Lower lobe of right lung (tissue), 2 donors: Measurements from ENCODE around the gene PRRC1. TPM values are rescaled to one million over a fixed set of nuclear protein-coding genes. Genes with fewer than 3 reads are reported as not detected.
A peak's percentile ranks its signal among the peaks of the same experiment; 100 is the strongest.

Source experiments
- ATAC-seq, 2 donors: fragments of 200-7000 bp; cut with Tn5 transposase; one replicate each; pipeline ENCODE4 v1.9.1; 2020 to 2022; ENCODE audit warnings: mild to moderate bottlenecking in 2 of 2, moderate library complexity in 2 of 2
- DNase-seq: peaks from one replicate; pipeline ENCODE4 v3.0.0-alpha.2; 2020
- H3K27ac ChIP-seq: fragments of 200-600 bp; one replicate; pipeline ENCODE4 v1.8.0; 2022
- H3K27me3 ChIP-seq: fragments of 200-600 bp; one replicate; pipeline ENCODE4 v1.8.0; 2022; ENCODE audit warnings: low read depth
- H3K36me3 ChIP-seq: fragments of 200-600 bp; one replicate; pipeline ENCODE4 v1.8.0; 2022; ENCODE audit warnings: mild to moderate bottlenecking
- H3K4me1 ChIP-seq: fragments of 200-600 bp; one replicate; pipeline ENCODE4 v1.8.0; 2022
- H3K4me3 ChIP-seq: fragments of 200-600 bp; one replicate; pipeline ENCODE4 v1.8.0; 2022; ENCODE audit warnings: mild to moderate bottlenecking
- H3K9me3 ChIP-seq: fragments of 200-600 bp; one replicate; pipeline ENCODE4 v1.8.0; 2022
- CTCF ChIP-seq: fragments of 200-600 bp; IDR thresholded peaks from one replicate; pipeline ENCODE4 v1.8.0; 2022; ENCODE audit warnings: antibody characterized with exemption, mild to moderate bottlenecking
- intact Hi-C: fragments of 100-400 bp; cut with DNase I; formaldehyde crosslinking; loops from one replicate; pipeline ENCODE4 v1.11.0; 2022
- total RNA-seq: library from RNA; stranded (reverse); fragmentation: NEBNext Ultra II Directional; extraction: Animal tissue kit (Norgen Biotek cat#: 25700); gene quantifications from one replicate; pipeline ENCODE4 v1.2.1, GENCODE V29; 2021
- donor health status: DM: no; HTN: yes; CAD: no; lungs with severe emphysema.

Gene PRRC1
- total RNA-seq, 1 donor from 2014 or later: 49.7 TPM

- H3K27ac ChIP-seq: no peak overlapping the region
- H3K9me3 ChIP-seq: no peaks in the 10 kb centered on the region
- DNase-seq (no peak), ATAC-seq (peak in 1 of 2 donors; percentile 48)
- H3K4me1 ChIP-seq: peaks cover 4% of the 10 kb centered on the region
- no peak for TF ChIP-seq CTCF
- intact Hi-C loops: no loop called here
- H3K27me3 ChIP-seq: no peaks in the 10 kb centered on the region
- H3K36me3 ChIP-seq: no peaks in the 10 kb centered on the region
- no peak overlapping the region for H3K4me3 ChIP-seq
These were observed 69.9 kb downstream of the PRRC1 start for GRCh38 chr5:127587246-127587917.

- Histone ChIP-seq H3K9me3 (no peaks in the 10 kb centered on the region), H3K36me3 (no peaks in the 10 kb centered on the region), H3K4me3 (no peak overlapping the region), H3K4me1 (peaks cover 4% of the 10 kb centered on the region), H3K27ac (no peak overlapping the region), H3K27me3 (no peaks in the 10 kb centered on the region)
- intact Hi-C loops: no loop called here
- ATAC-seq: no peak
- TF ChIP-seq CTCF: no peak
- DNase-seq: no peak
These were observed 70.9 kb downstream of the PRRC1 start for GRCh38 chr5:127588368-127588767.

DNA sequence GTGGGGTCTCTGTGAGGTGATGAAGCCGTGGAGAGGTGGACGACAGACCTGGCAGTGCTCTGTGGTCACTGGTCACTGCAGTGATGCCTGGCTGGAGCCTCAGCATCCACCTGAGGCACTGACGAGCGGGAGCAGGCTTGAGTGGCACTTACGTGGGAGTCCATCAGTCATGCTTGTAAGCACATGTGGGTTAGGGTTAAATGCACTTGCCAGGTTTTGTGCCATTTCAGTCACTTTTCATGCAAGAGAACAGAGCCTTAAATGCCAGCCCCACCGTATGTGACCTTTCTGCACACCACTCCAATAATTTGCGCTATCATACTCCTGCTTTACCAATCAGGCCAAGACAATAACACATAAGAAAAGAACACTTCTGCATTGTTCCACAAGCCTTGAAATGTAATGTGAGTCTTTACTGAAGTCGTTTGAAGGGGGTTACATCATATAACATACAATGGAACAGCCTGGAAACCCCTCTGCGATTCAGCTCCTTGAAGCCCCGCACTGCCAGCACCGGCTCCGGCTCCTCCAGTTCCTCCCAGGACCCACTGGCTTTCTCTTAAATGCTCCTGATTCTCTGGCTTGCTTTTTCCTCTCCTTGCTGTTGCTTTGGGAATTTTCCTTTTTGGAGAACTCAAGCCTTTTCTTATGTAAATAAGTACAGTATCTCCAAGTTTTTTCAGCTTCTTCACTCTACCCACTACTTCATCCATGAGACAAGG, 72.0 kb downstream of the PRRC1 start:
- TF ChIP-seq CTCF: no peak
- Histone ChIP-seq H3K27me3 (no peaks in the 10 kb centered on the region), H3K27ac (no peak overlapping the region), H3K4me3 (no peak overlapping the region), H3K36me3 (no peaks in the 10 kb centered on the region), H3K9me3 (no peaks in the 10 kb centered on the region), H3K4me1 (peaks cover 4% of the 10 kb centered on the region)
- peak in 1 of 2 donors; percentile 25 for ATAC-seq
- intact Hi-C loops: no loop called here
- DNase-seq: no peak

GRCh38 chr5:127590156-127590722, 72.8 kb downstream of the PRRC1 start:
- no peak for TF ChIP-seq CTCF
- H3K27ac ChIP-seq: no peak overlapping the region
- no peak overlapping the region for H3K4me3 ChIP-seq
- no peaks in the 10 kb centered on the region for H3K27me3 ChIP-seq
- intact Hi-C loops: no loop called here
- no peaks in the 10 kb centered on the region for H3K9me3 ChIP-seq
- peaks cover 4% of the 10 kb centered on the region for H3K4me1 ChIP-seq
- DNase-seq (no peak), ATAC-seq (peak; percentile 25 to 68)
- H3K36me3 ChIP-seq: no peaks in the 10 kb centered on the region

DNA sequence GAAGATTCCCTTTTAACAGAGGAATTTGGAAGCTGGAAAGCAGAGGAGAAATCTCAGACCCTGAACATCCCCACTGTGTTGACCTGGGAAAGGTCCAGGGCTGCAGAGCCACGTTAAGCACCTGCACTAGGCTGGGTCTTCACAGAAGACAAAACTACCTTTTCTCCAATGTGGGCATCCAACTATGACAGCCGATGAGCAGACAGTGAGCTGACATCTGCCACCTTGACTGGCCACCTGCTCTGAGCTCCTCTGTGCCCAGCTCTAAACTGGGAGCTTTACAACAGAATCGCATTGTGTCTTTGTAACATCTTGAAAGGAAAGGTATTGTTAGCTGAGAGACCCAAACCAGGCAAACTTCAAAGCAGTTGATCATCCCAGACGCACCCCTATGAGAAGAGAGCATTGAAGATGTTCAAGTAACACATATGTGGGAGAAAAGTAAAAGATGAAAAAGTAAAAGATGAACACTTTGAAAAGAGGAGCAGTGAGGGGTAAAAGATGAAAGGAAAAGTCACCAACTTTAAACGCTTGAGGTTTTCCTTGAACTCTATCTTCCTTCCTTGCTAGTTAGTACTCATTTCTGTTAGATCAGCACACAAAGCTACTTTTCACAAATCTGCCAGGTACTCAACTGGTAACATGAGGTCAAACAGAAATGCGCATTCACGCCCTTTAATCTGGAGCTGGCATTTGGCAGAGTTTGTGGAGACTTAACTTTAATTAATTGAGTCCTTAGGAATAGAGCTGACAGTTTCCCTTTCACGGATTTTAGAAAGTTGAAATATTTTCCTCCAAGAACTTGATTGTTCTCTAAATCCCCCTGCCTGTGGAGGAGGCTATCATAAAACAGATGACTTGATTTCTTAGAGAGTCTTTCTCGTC, 78.3 kb downstream of the PRRC1 start:
- H3K27ac ChIP-seq: no peak overlapping the region
- H3K27me3 ChIP-seq: no peaks in the 10 kb centered on the region
- no peaks in the 10 kb centered on the region for H3K36me3 ChIP-seq
- no peak overlapping the region for H3K4me3 ChIP-seq
- DNase-seq (no peak), ATAC-seq (no peak)
- no peaks in the 10 kb centered on the region for H3K9me3 ChIP-seq
- H3K4me1 ChIP-seq: no peaks in the 10 kb centered on the region
- intact Hi-C loops: no loop called here
- TF ChIP-seq CTCF: no peak
